CD14-positive monocyte (primary cell): ENCODE results near the gene THSD7B. TPM values are rescaled to one million over a fixed set of nuclear protein-coding genes. Genes with fewer than 3 reads are reported as not detected.

Experiments
- DNase-seq, 3 donors: peaks; one replicate each; pipeline ENCODE4 v3.0.0-alpha.2; 2011 to 2022
- H2AFZ ChIP-seq: 2 replicates; pipeline ENCODE4 v1.6.0; 2012; ENCODE audit warnings: mild to moderate bottlenecking, low read depth, low read length, inconsistent platforms; ENCODE audit not compliant: insufficient read depth, poor library complexity, severe bottlenecking
- H3K27ac ChIP-seq, 2 donors: 1 replicate in 1 of 2; 2 replicates in 1 of 2; pipeline ENCODE4 v1.5.1; 2012 to 2013; ENCODE audit warnings: low read length in 2 of 2, control low read depth in 1 of 2, inconsistent platforms in 1 of 2, low read depth in 1 of 2, mild to moderate bottlenecking in 1 of 2
- H3K27me3 ChIP-seq, 2 donors: one replicate each; pipeline versions ENCODE4 v1.6.0 to v1.6.1; 2011 to 2013; ENCODE audit warnings: low read length in 2 of 2; ENCODE audit not compliant: control insufficient read depth in 2 of 2, insufficient read depth in 2 of 2
- H3K36me3 ChIP-seq, 2 donors: replicated peaks in 1 of 2; 1 replicate in 1 of 2; 2 replicates in 1 of 2; pipeline versions ENCODE4 v1.5.1 to v1.6.1; 2012 to 2013; ENCODE audit warnings: low read length in 2 of 2, control low read depth in 1 of 2, inconsistent platforms in 1 of 2, mild to moderate bottlenecking in 1 of 2; ENCODE audit not compliant: insufficient read depth in 2 of 2, control insufficient read depth in 1 of 2
- H3K4me1 ChIP-seq, 2 donors: 1 replicate in 1 of 2; 2 replicates in 1 of 2; pipeline versions ENCODE4 v1.5.1 to v1.6.1; 2012 to 2013; ENCODE audit warnings: low read length in 2 of 2, control low read depth in 1 of 2, inconsistent platforms in 1 of 2, mild to moderate bottlenecking in 1 of 2, moderate library complexity in 1 of 2; ENCODE audit not compliant: insufficient read depth in 2 of 2, control insufficient read depth in 1 of 2
- H3K4me2 ChIP-seq: replicated peaks from 2 replicates; pipeline ENCODE3; 2012; ENCODE audit warnings: low read length, moderate library complexity, mild to moderate bottlenecking; ENCODE audit not compliant: poor library complexity, severe bottlenecking; ENCODE audit errors: extremely low read depth
- H3K4me3 ChIP-seq, 3 experiments: fragments of 200-600 bp in 1 of 3; sonication (generic) in 1 of 3; replicated peaks in 1 of 3; 1 replicate in 2 of 3; 2 replicates in 1 of 3; pipeline ENCODE4 v1.5.1; 2011 to 2013; ENCODE audit warnings: low read length in 3 of 3, mild to moderate bottlenecking in 3 of 3, control low read depth in 2 of 3, low read depth in 2 of 3, inconsistent platforms in 1 of 3, moderate library complexity in 1 of 3
- H3K79me2 ChIP-seq: 2 replicates; pipeline ENCODE4 v1.6.0; 2012; ENCODE audit warnings: mild to moderate bottlenecking, control low read depth, inconsistent platforms, low read length, moderate library complexity; ENCODE audit not compliant: insufficient read depth
- H3K9ac ChIP-seq: 2 replicates; pipeline ENCODE4 v1.6.0; 2017; ENCODE audit warnings: low read length, mild to moderate bottlenecking; ENCODE audit not compliant: insufficient read depth, poor library complexity, severe bottlenecking
- H3K9me3 ChIP-seq, 2 donors: replicated peaks in 1 of 2; 1 replicate in 1 of 2; 2 replicates in 1 of 2; pipeline versions ENCODE4 v1.5.1 to v1.6.1; 2012 to 2013; ENCODE audit warnings: low read length in 2 of 2, control low read depth in 1 of 2; ENCODE audit not compliant: control insufficient read depth in 1 of 2, insufficient read depth in 1 of 2
- H4K20me1 ChIP-seq: 2 replicates; pipeline ENCODE4 v1.6.0; 2012; ENCODE audit warnings: mild to moderate bottlenecking, low read length, control low read depth, moderate library complexity; ENCODE audit not compliant: insufficient read depth
- H3K27ac Mint-ChIP-seq, 7 donors: one replicate each; pipeline ENCODE4 v1.8.0; 2020; ENCODE audit warnings: mild to moderate bottlenecking in 7 of 7, mixed read lengths in 7 of 7, moderate library complexity in 6 of 7, inconsistent platforms in 2 of 7
- H3K27me3 Mint-ChIP-seq, 3 donors: one replicate each; pipeline ENCODE4 v1.8.0; 2021 to 2022; ENCODE audit warnings: low read depth in 3 of 3, mild to moderate bottlenecking in 3 of 3, mixed read lengths in 3 of 3, moderate library complexity in 3 of 3, inconsistent platforms in 1 of 3
- H3K36me3 Mint-ChIP-seq, 2 donors: one replicate each; pipeline ENCODE4 v1.8.0; 2020; ENCODE audit warnings: mixed read lengths in 2 of 2, inconsistent platforms in 1 of 2, mild to moderate bottlenecking in 1 of 2
- H3K4me1 Mint-ChIP-seq: one replicate; pipeline ENCODE4 v1.8.0; 2020; ENCODE audit warnings: mild to moderate bottlenecking, mixed read lengths
- H3K4me3 Mint-ChIP-seq, 2 donors: one replicate each; pipeline ENCODE4 v1.8.0; 2020; ENCODE audit warnings: mild to moderate bottlenecking in 2 of 2, mixed read lengths in 2 of 2, moderate library complexity in 1 of 2
- H3K9me3 Mint-ChIP-seq, 7 donors: one replicate each; pipeline ENCODE4 v1.8.0; 2020 to 2022; ENCODE audit warnings: mixed read lengths in 7 of 7, mild to moderate bottlenecking in 6 of 7, moderate library complexity in 6 of 7, inconsistent platforms in 2 of 7
- WGBS: methylation state at CpG from one replicate; pipeline ENCODE4 v1.1.5; 2013; ENCODE audit warnings: missing lambda C conversion rate; ENCODE audit not compliant: insufficient coverage; 5-methylcytosine and 5-hydroxymethylcytosine counted together
- intact Hi-C, 2 donors: fragments of 100-400 bp; cut with micrococcal nuclease; formaldehyde crosslinking; loops; one replicate each; pipeline versions ENCODE4 v1.15.0 to v1.15.1; 2023
- polyA plus RNA-seq, 3 donors: library from polyadenylated mRNA; depleted of rRNA in 1 of 3; unstranded in 2 of 3; stranded (reverse) in 1 of 3; fragments of 300-500 nt in 2 of 3; fragments of >200 nt in 1 of 3; fragmentation: Illumina TruSeq in 2 of 3; gene quantifications; 1 replicate in 2 of 3; 2 replicates in 1 of 3; pipeline ENCODE4 v1.2.3, GENCODE V29; 2012 to 2021
- TF ChIP-seq, protein P1 (sequence below): fragments of 200-600 bp; IDR thresholded peaks from one replicate; pipeline ENCODE4 v1.8.0; 2022; ENCODE audit warnings: antibody characterized with exemption, mild to moderate bottlenecking

THSD7B gene
- polyA plus RNA-seq, 3 donors, result not detected

DNA sequence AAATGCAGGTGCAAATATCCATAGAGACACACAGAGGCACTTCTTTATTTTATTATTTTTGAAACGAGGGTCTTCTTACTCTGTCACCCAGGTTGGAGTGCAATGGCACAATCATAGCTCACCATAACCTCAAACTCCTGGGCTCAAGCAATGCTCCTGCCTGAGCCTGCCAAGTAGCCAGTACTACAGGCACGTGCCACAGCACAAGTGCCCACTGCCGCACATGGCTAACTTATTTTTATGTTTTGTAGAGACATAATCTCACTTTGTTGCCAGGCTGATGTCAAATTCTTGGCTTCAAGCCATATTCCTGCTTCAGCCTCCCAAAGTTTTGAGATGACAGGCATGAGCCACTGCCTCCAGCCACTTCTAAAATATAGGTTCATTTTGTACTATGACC lies 537.6 kb downstream of the THSD7B start:
- 94% methylated on average over 2 of the region's 3 CpGs for WGBS
- Histone ChIP-seq H4K20me1 (no peaks in the 10 kb centered on the region), H3K4me1 (no peaks in the 10 kb centered on the region), H3K4me2 (no peak overlapping the region), H3K9me3 (peaks cover 7 to 10% of the 10 kb centered on the region in 2 donors), H3K36me3 (no peaks in the 10 kb centered on the region), H3K4me3 (no peak overlapping the region), H3K9ac (no peak overlapping the region), H2AFZ (no peak overlapping the region), H3K27ac (no peak overlapping the region), H3K27me3 (no peaks in the 10 kb centered on the region), H3K79me2 (no peaks in the 10 kb centered on the region)
- H3K4me1 Mint-ChIP-seq, result no peaks in the 10 kb centered on the region
- no peak overlapping the region for H3K4me3 Mint-ChIP-seq
- H3K27ac Mint-ChIP-seq, result no peak overlapping the region
- no peaks in the 10 kb centered on the region for H3K36me3 Mint-ChIP-seq
- TF ChIP-seq, protein P1, sequence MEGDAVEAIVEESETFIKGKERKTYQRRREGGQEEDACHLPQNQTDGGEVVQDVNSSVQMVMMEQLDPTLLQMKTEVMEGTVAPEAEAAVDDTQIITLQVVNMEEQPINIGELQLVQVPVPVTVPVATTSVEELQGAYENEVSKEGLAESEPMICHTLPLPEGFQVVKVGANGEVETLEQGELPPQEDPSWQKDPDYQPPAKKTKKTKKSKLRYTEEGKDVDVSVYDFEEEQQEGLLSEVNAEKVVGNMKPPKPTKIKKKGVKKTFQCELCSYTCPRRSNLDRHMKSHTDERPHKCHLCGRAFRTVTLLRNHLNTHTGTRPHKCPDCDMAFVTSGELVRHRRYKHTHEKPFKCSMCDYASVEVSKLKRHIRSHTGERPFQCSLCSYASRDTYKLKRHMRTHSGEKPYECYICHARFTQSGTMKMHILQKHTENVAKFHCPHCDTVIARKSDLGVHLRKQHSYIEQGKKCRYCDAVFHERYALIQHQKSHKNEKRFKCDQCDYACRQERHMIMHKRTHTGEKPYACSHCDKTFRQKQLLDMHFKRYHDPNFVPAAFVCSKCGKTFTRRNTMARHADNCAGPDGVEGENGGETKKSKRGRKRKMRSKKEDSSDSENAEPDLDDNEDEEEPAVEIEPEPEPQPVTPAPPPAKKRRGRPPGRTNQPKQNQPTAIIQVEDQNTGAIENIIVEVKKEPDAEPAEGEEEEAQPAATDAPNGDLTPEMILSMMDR, result no peak
- intact Hi-C loops, result no loop called here
- DNase-seq, result no peak
- H3K9me3 Mint-ChIP-seq, result peaks cover 0 to 9% (median 3%) of the 10 kb centered on the region in 7 donors
- H3K27me3 Mint-ChIP-seq, result no peaks in the 10 kb centered on the region

DNA sequence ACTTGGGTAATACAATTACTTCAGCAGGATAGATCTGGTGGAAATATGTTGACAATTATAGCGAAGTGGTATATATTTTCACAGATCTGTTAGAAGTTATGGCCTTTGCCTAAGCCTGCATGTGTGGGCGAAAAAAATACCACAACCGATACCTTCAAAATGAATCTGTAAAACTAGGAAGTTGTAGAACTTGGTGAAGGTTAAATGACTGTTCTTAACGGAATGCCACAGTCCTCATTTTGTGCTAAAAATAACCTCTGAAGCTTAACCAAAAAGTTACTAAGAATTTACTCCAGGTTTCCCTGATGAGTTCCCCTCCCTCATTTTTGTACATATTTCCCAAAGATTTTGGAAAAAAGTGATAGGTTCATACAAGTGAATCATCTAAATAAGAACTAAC lies 550.7 kb downstream of the THSD7B start:
- H3K4me1 Mint-ChIP-seq, result no peaks in the 10 kb centered on the region
- Histone ChIP-seq H3K27ac (no peak overlapping the region), H3K9me3 (peaks cover 0 to 4% of the 10 kb centered on the region in 2 donors), H3K79me2 (no peaks in the 10 kb centered on the region), H2AFZ (no peak overlapping the region), H3K27me3 (no peaks in the 10 kb centered on the region), H4K20me1 (no peaks in the 10 kb centered on the region), H3K4me3 (no peak overlapping the region), H3K36me3 (no peaks in the 10 kb centered on the region), H3K4me2 (no peak overlapping the region), H3K9ac (no peak overlapping the region), H3K4me1 (no peaks in the 10 kb centered on the region)
- DNase-seq, result no peak
- peaks cover 7 to 17% (median 9%) of the 10 kb centered on the region in 7 donors for H3K9me3 Mint-ChIP-seq
- TF ChIP-seq, protein P1, result no peak
- H3K27ac Mint-ChIP-seq, result no peak overlapping the region
- intact Hi-C loops, result no loop called here
- H3K36me3 Mint-ChIP-seq, result no peaks in the 10 kb centered on the region
- H3K27me3 Mint-ChIP-seq, result no peaks in the 10 kb centered on the region
- no CpG with 5 or more reads among the region's 4 CpGs for WGBS
- H3K4me3 Mint-ChIP-seq, result no peak overlapping the region
